Embryonic facial prominence (tissue), 1 donor: Measurements from ENCODE around the gene NDE1.
"Not testable (repeated sequence)": the region's sequence is repeated elsewhere in the genome, so short reads cannot be mapped to it uniquely, and the experiment has no call there.

Experiments
- DNase-seq: peaks from one replicate; pipeline ENCODE4 v3.0.0-alpha.2; 2016; ENCODE audit errors: extremely low spot score

NDE1 gene

DNA sequence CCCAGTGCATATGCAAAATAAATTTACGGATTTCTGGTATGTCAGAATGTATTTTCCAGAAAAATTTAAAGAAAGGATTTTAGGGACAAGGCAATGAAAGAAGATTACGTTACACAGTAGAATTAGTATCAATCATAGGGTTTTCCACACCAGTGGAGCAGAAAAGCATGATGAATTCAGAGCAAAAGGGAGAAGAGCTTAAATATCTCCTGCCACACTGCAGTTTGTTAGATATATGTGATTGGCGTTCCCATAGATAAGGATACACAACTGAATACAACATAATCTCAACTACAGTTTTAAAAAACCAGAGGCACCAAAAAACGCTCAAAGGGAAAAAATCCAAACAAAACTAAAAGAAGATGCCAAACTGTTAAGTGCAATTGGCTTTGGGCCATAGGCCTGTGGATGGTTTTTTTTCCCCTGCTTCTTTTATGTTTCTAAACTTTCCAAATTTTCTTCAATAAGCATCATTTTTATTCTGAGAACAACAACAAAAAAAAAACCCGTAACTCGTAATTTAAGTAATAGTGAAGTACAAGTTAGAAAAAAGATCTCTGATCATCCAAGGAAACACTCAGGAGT is 29.3 kb upstream of the NDE1 start:
- DNase-seq, result no peak

DNA sequence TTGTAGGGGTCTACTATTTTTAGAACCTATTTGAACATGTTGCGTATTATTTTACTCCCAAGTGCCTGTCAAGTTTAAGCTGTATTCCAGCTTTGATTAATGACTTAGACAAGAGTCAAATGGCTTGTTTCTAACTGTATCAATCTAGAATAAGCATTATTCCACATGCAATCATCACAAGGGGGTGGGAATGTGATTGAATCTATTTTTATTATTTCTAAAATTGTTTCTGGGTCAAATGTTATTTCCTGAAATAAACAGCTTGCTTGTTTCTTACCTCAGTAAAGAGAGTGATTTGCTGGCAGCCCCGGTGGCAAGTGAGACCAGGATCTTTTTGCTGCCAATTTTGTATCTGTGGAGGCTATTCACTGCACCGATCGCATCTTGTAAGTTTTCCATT is 28.6 kb upstream of the NDE1 start:
- no peak for DNase-seq

DNA sequence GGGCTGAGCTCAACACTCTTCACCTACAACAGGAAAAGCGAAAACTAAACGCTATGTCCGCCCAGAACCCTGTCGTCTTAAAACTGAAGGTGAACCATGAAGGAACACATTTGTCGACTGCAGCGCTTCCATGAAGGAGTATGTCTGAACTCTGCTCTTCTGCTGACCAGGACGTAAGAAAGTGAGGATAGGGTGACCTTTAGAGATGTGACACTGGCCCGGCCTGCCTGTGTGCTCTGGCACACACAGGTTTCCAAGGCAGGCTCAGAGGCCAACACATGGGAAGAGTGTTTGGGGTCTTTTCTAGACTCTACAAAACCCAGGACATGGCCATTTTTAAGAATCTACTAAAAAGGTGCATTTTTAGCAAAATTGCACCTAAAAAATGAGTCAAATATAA is 28.2 kb upstream of the NDE1 start:
- DNase-seq, result no peak

DNA sequence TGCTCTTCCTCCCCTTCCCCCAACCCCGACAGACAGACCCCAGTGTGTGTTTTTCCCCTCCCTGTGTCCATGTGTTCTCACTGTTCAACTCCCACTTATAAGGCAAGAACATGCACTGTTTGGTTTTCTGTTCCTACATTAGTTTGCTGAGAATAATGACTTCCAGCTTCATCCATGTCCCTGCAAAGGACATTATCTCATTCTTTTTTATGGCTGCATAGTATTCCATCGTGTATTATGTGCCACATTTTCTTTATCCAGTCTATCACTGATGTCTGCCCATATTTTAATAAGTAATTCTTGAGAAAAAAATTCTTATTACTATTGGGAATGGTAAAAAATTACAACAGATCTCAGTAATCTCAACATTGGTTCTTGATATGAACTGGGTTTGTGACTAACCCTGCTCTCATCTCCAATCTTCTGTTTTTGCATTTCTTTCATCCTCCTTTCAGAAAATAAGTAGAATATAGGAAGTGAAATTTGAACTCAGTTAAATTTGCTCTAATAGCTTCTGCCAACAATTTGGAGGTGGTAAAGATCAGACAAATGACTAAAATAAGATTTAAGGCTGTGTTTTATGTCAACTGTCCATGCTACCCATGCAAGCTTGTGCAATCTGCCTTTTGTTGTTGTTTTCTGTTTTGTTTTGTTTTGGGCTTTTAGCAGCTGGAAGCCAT is 18.2 kb upstream of the NDE1 start:
- no peak for DNase-seq

DNA sequence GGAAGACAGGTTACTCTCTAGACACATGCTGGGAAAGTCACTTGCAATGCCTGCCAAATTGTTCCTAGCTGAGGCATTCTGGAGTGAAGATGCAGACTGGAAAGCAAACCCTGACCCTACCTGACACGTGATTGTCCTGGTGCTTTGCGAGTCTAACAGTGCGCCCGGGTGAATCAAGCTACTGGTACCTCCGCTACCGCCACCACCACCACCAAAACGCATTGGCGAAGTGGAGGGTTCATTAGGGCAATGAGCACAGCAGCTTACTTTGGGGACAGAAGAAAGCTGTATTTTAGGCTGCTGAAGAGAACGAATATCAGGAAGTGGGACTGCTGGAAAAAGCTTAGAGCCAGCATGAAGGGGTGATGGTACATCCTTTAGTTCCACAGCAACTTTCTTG is 14.1 kb upstream of the NDE1 start:
- DNase-seq, result no peak

DNA sequence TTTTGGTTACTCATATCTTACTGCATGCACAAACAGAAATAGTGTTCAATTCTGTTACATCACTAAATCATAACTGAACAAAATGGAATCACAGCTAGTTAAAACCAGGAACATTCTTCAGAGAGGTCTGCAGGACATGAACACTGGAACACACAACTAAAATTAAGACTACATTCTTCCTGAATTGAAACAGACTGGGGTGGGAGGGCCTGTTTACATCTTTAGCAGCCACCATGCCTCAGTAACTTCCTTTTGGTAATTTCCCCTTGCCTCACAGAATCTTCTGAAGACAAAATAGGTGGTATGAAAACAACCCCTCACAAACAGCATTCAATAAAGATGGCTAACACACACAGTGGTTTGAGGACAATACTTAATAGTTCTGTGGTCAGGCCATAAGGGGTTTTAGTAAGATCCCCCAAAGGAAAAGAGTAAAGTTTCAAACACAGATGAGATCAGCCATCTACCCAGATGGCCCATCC is 13.6 kb upstream of the NDE1 start:
- no peak for DNase-seq

DNA sequence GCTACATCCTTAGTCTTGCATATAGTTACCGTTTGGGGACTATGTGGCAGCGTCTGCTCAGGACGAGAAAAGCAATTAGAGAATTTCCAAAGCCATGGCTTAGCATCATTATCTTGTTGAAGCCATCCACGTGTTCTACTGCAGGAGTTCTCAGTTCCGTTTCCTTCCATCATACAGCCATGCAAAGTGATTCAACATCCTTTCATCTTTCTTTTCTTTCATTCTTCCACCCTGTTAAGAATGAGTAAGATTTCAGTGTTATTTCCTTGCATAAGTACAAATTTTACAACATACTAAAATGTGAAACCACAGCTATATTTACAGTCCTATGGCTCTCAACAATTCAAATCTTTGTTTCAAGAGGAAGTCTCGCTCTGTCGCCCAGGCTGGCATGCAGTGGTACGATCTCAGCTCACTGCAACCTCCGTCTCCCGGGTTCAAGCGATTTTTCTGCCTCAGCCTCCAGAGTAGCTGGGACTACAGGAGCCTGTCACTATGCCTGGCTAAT is 10.9 kb upstream of the NDE1 start:
- DNase-seq, result no peak

DNA sequence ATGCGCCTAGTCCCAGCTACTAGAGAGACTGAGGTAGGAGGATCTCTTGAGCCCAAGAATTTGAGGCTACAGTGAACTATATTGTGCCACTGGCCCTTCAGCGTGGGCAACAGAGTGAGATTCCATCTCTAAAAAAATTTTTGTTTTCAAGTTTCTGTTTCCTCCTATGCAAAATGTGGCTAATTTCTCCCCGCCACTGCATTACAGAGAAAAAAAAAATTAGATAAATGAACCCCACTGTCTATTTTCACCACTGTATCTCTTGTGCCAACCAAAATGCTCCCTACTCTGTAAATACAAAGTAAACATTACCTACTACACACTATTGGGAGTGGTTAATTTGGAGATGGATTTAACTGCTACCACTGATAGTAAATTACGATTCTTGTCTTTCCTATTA is 9.1 kb upstream of the NDE1 start:
- DNase-seq, result no peak

DNA sequence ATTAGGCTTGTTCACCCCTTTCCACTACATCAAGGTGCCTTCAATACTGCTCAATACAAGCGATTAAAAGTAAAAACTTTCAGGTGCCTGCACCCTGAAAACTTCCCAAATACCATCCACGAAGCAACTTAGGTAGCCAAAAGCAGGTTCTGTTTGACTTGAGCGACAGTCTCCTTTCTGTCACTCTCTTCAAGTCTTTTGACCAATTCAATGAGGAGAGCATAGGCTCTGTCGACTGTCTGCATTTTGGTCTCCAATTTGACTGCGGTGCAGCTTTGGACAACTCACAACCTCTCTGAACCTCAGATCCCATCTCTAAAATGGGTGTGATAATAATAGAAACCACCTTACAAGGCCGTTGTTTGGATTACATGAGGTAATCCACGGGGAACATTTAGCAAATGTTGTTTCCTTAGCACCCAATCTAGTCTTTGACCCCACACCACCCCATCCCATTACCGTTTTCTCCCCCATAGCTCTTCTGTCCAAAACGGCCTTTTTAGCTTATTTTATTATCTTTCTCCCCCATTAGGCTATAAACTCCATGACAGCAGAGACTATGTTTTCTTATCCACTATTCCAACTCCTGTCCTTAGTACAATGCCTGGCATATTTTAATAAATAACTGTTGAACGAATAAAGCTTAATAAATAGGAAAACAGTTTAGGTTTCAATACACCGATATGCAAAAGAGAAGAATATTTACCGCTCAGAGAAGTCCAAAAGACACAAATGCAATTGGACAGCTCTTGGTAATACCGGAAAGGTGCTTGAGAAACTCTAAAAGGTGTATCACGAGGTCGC is 8.1 kb upstream of the NDE1 start:
- DNase-seq, result no peak

DNA sequence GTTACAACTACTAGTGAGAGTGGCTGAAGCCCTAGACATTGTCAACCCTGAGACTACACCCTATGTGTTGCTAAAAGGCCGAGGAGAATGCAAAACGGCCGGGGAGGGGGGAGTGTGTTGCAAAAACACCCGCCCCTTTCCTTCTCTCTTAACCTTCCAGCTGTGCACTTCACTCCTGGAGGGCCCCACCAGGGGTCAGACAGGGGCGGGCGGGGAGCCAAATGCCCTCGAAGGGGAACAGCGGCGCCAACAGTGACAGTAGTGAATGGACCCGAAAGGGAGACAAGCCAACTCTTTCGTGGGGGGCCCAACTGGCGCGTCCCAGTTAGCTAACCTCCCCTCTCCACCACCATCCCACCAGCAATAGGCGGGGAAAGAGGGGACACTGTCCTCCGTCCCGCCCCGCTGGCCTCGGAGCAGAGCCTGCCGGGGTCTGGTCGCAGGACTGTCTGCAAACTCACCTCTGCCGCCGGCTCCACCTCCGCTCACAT is 7.4 kb upstream of the NDE1 start:
- peak; percentile 8 for DNase-seq

DNA sequence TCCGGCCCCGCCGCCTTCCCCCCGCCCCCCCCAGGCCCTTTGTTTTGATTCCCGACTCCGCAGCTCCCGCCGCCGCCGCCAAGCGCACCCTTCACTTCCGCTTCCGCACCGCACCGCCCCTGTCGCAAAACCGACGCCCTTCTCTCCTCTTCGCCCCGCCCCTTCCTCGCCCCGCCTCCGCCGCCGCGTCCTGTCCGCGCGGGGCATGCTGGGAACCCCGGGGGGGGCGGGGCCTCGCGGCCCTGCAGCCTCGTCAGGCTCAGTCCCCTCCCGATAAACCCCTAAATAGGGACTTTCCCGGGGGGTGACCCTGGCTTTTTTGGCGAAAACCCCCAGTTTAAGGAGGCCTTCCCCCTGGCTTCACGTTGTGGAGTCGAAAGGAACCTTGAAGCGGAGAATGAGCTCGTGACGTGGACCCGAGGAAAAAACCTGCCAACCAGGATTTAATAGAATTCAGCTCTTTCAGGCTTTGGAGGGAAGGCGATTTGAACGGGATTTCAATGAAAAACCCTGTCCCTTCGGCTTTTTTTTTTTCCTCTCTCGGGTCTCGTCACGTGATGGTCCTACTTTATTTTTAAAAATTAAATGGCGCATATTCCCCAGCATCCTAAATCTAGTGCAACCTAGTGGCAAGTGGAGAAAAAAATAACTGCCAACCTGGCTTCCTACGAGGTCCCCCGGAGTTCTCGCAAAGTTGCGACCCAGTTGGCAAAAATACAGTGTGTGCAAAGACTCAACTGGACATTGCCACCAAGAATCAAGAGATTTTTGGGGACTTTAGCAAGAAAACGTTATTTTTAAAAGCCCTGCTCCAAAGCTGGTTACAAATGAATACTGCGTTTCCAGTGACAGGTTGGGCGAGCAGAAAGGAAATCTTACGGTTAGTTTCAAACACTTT is 6.7 kb upstream of the NDE1 start, which contains the start of gene MARF1:
TSS of gene MARF1 (minus strand) at position 107 of the 898 bp plus-strand sequence. CDS start 3,921 bp downstream, outside the sequence.
- DNase-seq, result peak; percentile 92

DNA sequence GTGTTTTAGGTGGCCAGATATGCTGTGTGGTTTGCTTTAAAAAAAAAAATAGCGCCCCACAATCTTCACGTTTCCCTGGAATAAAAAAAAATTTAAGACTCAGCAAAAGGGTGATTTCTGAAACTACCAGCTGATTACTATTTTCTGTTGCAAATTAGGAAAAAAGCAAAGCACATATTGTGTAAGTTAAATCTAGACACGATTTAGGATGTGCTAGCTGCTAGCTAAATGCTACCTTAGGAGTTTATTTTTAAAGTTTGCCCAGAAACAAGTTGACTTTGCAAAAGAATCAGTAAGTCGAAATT is 6.1 kb upstream of the NDE1 start:
- DNase-seq, result no peak

DNA sequence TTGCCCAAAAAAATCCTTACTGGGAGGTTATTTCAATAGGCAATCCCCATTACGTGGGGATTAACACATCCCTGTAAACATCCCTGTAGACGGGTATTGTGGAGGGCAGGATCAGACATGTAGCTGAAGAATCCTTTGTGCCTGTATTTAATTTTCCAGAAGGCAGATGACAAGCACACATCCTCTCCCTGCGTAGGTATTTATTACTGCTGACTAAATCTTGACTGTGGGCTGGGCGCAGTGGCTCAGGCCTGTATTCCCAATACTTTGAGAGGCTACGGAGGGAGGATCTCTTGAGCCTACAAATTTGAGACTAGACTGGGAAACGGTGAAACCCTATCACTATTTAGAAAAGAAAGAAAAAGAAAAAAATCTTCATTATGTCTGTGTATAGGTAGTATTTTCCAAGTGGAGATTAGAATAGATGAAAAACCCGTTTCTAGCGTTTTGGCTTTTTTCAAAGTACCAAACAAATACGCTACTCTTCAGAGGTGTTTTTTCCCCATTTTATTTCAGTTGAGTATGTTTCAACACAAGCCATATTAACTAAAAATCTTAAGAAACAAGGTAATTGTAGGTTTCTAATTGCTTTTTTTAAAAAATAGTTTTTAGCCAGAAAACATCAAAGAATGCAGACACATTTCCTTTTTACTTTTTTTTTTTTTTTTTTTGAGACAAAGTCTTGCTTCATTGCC is 5.6 kb upstream of the NDE1 start:
- DNase-seq, result peak; percentile 25

DNA sequence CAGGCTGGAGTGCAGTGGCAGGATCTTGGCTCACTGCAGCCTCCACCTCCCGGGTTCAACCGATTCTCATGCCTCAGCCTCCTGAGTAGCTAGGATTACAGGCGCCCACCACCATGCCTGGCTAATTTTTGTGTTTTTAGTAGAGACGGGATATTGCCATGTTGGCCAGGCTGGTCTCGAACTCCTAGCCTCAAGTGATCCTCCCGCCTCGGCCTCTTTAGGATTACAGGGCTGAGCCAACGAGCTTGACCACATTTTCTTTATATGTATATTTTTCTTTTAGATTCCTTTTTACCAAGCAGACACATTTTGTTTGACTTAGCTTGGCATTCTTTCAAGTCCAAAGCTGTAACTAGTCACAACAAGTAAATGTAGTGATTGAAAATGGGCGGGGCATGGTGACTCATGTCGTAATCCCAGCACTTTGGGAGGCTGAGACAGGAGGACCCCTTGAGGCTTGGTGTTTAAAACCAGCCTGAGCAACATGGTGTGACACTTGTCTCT is 5.0 kb upstream of the NDE1 start:
- DNase-seq, result not testable (repeated sequence)

DNA sequence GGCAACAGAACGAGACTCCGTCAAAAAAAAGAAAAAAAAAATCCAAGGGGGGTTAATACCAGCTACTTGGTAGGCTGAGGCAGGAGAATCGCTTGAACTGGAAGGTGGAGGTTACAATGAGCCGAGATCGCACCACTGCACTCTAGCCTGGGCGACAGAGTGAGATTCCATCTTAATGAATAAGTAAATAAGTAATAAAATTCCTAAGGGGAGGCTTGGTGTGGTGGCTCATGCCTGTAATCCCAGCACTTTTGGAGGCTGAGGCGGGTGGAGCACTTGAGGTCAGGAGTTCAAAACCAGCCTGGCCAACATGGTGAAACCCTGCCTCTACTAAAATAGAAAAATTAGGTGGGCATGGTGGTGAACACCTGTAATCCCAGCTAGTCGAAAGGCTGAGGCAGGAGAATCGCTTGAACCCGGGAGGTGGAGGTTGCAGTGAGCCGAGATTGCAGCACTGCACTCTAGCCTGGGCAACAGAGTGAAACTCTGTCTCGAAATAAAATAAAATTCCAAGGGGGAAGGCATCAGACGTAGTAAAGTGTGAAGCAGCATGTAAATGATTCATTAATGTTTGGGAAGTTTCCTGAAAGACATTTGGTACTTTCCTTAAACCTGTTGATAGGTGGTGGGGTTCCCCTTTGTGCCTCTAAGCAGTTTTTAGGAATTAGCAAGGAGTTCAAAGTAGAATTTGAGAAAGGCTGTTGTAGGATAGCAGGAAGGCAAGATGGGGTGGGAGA is 3.3 kb upstream of the NDE1 start:
- DNase-seq, result not testable (repeated sequence)

DNA sequence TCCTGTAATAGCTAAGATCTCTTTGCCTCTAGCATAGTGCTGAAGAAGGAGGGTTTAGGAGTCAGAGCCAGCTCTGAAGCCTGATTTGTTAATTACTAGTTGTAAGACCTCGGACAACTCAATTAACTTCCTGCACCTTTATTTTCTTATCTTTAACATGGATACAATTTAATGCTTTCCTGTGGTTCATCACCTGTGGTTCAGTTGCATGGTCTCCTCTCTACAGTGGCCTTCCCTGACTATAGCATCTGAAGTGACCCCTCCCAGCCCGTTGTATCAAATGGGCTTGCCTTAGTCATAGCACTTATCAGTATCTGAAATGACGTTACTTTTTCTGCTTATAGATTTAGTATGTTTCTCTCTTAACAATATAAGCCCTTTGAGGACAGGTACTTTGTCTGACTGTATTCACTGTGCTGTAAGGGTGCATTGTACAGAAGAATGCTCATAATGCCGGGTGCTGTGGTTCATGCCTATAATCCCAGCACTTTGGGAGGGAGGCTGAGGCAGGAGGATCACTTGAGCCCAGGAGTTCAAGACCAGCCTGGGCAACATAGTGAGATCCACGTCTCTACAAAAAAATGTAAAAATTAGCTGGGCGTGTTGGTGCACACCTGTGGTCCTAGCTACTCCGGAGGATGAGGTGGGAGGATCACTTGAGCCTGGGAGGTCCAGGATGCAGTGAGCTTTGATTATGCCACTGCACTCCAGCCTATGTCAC is 2.6 kb upstream of the NDE1 start:
- no peak for DNase-seq

DNA sequence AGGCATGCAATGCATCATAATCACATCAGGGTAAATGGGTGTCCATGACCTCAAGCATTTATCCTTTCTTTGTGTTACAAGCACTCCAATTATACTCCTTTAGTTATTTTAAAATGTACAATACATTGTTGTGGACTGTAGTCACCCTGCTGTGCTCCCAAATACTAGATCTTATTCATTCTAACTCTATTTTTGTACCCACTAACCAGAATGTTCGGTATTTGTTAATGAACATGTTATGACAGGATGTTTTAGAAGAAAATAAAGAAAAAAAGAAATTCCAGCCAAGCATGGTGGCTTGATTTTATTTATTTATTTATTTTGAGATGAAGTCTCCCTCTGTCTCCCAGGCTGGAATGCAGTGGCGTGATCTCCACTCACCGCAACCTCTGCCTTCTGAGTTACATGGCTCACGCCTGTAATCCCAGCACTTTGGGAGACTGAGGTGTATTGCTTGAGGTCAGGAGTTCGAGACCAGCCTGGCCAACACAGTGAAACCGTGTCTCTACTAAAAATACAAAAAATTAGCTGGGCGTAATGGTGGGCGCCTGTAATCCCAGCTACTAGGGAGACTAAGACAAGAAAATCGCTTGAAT is 1.8 kb upstream of the NDE1 start:
- no peak for DNase-seq

DNA sequence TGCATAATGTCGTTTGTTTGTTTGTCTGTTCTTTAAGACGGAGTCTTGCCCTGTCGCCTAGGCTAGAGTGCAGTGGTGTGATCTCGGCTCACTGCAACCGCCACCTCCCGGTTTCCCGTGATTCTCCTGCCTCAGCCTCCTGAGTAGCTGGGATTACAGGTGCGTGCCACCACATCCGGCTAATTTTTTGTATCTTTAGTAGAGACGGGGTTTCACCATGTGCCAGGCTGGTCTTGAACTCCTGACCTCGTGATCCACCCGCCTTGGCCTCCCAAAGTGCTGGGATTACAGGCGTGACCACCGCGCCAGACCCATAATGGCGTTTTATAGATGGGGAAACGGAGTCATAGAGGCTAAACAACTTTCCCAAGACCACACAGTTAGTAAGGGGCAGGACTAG is 734 bp upstream of the NDE1 start:
- DNase-seq, result not testable (repeated sequence)

DNA sequence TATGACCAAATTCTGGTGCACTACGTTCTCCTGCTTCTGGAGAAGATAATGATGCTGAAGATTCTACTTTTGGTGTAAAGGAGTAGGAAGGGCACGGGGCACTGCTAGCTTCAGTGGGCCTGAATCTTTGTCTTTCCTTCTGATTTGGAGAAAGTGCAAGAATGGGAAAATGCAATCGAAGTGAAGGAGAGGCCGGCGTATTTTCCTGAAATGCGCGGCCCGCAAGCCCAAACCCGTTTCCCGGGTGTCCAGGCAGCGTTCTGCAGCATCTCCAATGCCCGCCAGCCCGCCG is 372 bp upstream of the NDE1 start:
- no peak for DNase-seq
